CD4-positive, alpha-beta T cell treated with Interleukin-6 for 4 hours (primary cell): ENCODE results near the gene LIN9.
"Not testable (repeated sequence)": the region's sequence is repeated elsewhere in the genome, so short reads cannot be mapped to it uniquely, and the experiment has no call there.

ENCODE experiments used
- DNase-seq: peaks from one replicate; pipeline ENCODE4 v3.0.0-alpha.2; 2020; ENCODE audit warnings: mixed read lengths

LIN9 gene

GRCh38 chr1:226210571-226211176 lies 98.3 kb downstream of the LIN9 start:
- no peak for DNase-seq

- DNase-seq: no peak
These were observed 99.5 kb downstream of the LIN9 start for GRCh38 chr1:226209307-226210059.

- DNase-seq: no peak
These were observed 101.9 kb downstream of the LIN9 start for GRCh38 chr1:226207048-226207447.

- DNase-seq: no peak
These were observed 104.8 kb downstream of the LIN9 start for GRCh38 chr1:226204198-226204597.

GRCh38 chr1:226203655-226204054 lies 105.3 kb downstream of the LIN9 start:
- no peak for DNase-seq

GRCh38 chr1:226203240-226203639 lies 105.7 kb downstream of the LIN9 start:
- DNase-seq: no peak

GRCh38 chr1:226202666-226203065 lies 106.3 kb downstream of the LIN9 start:
- not testable (repeated sequence) for DNase-seq

GRCh38 chr1:226202246-226202645 lies 106.7 kb downstream of the LIN9 start:
- DNase-seq: no peak

GRCh38 chr1:226201029-226201593 lies 107.9 kb downstream of the LIN9 start:
- no peak for DNase-seq

- DNase-seq: no peak
These were observed 109.0 kb downstream of the LIN9 start for GRCh38 chr1:226199971-226200370.

GRCh38 chr1:226195144-226195543 lies 113.8 kb downstream of the LIN9 start:
- DNase-seq: no peak

- DNase-seq: no peak
These were observed 121.6 kb downstream of the LIN9 start for GRCh38 chr1:226187380-226187779.

- no peak for DNase-seq
These were observed 122.0 kb downstream of the LIN9 start for GRCh38 chr1:226187019-226187322.

GRCh38 chr1:226186124-226187018 lies 122.6 kb downstream of the LIN9 start, which contains the start of gene ACBD3:
ACBD3 (minus strand) TSS chr1:226186741; CDS start chr1:226186675, 66 bp downstream.
- DNase-seq: peak; percentile 84

GRCh38 chr1:226185141-226186036 lies 123.6 kb downstream of the LIN9 start:
- no peak for DNase-seq

GRCh38 chr1:226181996-226182714 lies 126.8 kb downstream of the LIN9 start:
- DNase-seq: no peak
